GM18907 (cell line): Measurements from ENCODE around the gene CDH8.
"Not testable (repeated sequence)": the region's sequence is repeated elsewhere in the genome, so short reads cannot be mapped to it uniquely, and the experiment has no call there.

Experiments
- ATAC-seq: cut with Tn5 transposase; IDR thresholded peaks from one replicate; pipeline ENCODE4 v1.9.1; 2021; ENCODE audit warnings: mild to moderate bottlenecking, moderate library complexity; ENCODE audit not compliant: unreplicated experiment

The CDH8 gene

GRCh38 chr16:61937646-61938045 is 98.6 kb downstream of the CDH8 start:
- ATAC-seq = no peak

- no peak for ATAC-seq
Measured at GRCh38 chr16:61936522-61936921, 99.7 kb downstream of the CDH8 start.

- no peak for ATAC-seq
Measured at GRCh38 chr16:61934601-61935000, 101.6 kb downstream of the CDH8 start.

GRCh38 chr16:61929776-61930175 is 106.5 kb downstream of the CDH8 start:
- no peak for ATAC-seq

- ATAC-seq = no peak
Measured at GRCh38 chr16:61926766-61927165, 109.5 kb downstream of the CDH8 start.

- ATAC-seq = no peak
Measured at GRCh38 chr16:61923629-61924028, 112.6 kb downstream of the CDH8 start.

GRCh38 chr16:61921373-61921772 is 114.9 kb downstream of the CDH8 start:
- ATAC-seq = no peak

- not testable (repeated sequence) for ATAC-seq
Measured at GRCh38 chr16:61917865-61918826, 118.1 kb downstream of the CDH8 start.

GRCh38 chr16:61915569-61915968 is 120.7 kb downstream of the CDH8 start:
- no peak for ATAC-seq

- no peak for ATAC-seq
Measured at GRCh38 chr16:61909074-61909473, 127.2 kb downstream of the CDH8 start.

- ATAC-seq = no peak
Measured at GRCh38 chr16:61908426-61908825, 127.8 kb downstream of the CDH8 start.

GRCh38 chr16:61901689-61902088 is 134.5 kb downstream of the CDH8 start:
- no peak for ATAC-seq

GRCh38 chr16:61900482-61900881 is 135.8 kb downstream of the CDH8 start:
- no peak for ATAC-seq

- no peak for ATAC-seq
Measured at GRCh38 chr16:61897657-61898056, 138.6 kb downstream of the CDH8 start.

GRCh38 chr16:61892531-61892930 is 143.7 kb downstream of the CDH8 start:
- ATAC-seq = no peak

- no peak for ATAC-seq
Measured at GRCh38 chr16:61891460-61891859, 144.8 kb downstream of the CDH8 start.

- no peak for ATAC-seq
Measured at GRCh38 chr16:61890386-61890785, 145.9 kb downstream of the CDH8 start.

- no peak for ATAC-seq
Measured at GRCh38 chr16:61887903-61888302, 148.3 kb downstream of the CDH8 start.

GRCh38 chr16:61885343-61885742 is 150.9 kb downstream of the CDH8 start:
- ATAC-seq = no peak

- no peak for ATAC-seq
Measured at GRCh38 chr16:61879306-61879705, 156.9 kb downstream of the CDH8 start.

- no peak for ATAC-seq
Measured at GRCh38 chr16:61877436-61877835, 158.8 kb downstream of the CDH8 start.

GRCh38 chr16:61872778-61873119 is 163.5 kb downstream of the CDH8 start:
- ATAC-seq = no peak
